Stomach (tissue), 9 donors: ENCODE results near the gene CRB2. TPM values are rescaled to one million over a fixed set of nuclear protein-coding genes. Genes with fewer than 3 reads are reported as not detected.

Source experiments
- DNase-seq, 2 donors: peaks; one replicate each; pipeline versions ENCODE4 v3.0.0 to v3.0.0-alpha.2; 2013 to 2019
- H3K27ac ChIP-seq, 5 donors: fragments of 200-600 bp in 4 of 5; sonication (generic) in 4 of 5; one replicate each; pipeline ENCODE4 v1.5.1; 2013 to 2019; ENCODE audit warnings: mild to moderate bottlenecking in 1 of 5, moderate library complexity in 1 of 5
- H3K27me3 ChIP-seq, 3 donors: fragments of 200-600 bp; sonication (generic); one replicate each; pipeline ENCODE4 v1.5.1; 2017 to 2019; ENCODE audit warnings: mixed run types in 1 of 3
- H3K36me3 ChIP-seq, 4 donors: fragments of 200-600 bp; sonication (generic); 1 replicate in 3 of 4; 2 replicates in 1 of 4; pipeline ENCODE4 v1.5.1; 2016 to 2019
- H3K4me1 ChIP-seq, 4 donors: fragments of 200-600 bp; sonication (generic); one replicate each; pipeline ENCODE4 v1.5.1; 2016 to 2019
- H3K4me3 ChIP-seq, 4 donors: fragments of 200-600 bp; sonication (generic) in 3 of 4; one replicate each; pipeline ENCODE4 v1.5.1; 2016 to 2019; ENCODE audit warnings: mild to moderate bottlenecking in 1 of 4
- H3K9me3 ChIP-seq, 4 donors: fragments of 200-600 bp; sonication (generic); one replicate each; pipeline ENCODE4 v1.5.1; 2016 to 2019
- CTCF ChIP-seq, 7 experiments: fragments of 450-650 bp in 4 of 7; fragments of 200-600 bp in 3 of 7; sonication (generic) in 3 of 7; IDR thresholded peaks; one replicate each; pipeline ENCODE4 v1.5.1; 2016 to 2019; ENCODE audit warnings: antibody characterized with exemption in 7 of 7, control low read depth in 2 of 7, mild to moderate bottlenecking in 1 of 7
- EP300 ChIP-seq: sonication (generic); formaldehyde crosslinking; IDR thresholded peaks from one replicate; pipeline ENCODE4 v1.6.1; 2017; ENCODE audit warnings: antibody characterized with exemption
- POLR2A ChIP-seq, 4 donors: fragments of 450-650 bp; IDR thresholded peaks; one replicate each; pipeline ENCODE4 v1.6.1; 2016; ENCODE audit warnings: antibody characterized with exemption in 4 of 4, control low read depth in 2 of 4, mild to moderate bottlenecking in 1 of 4, moderate library complexity in 1 of 4
- POLR2AphosphoS5 ChIP-seq, 3 donors: sonication (generic); formaldehyde crosslinking; IDR thresholded peaks; one replicate each; pipeline ENCODE4 v1.6.1; 2016; ENCODE audit warnings: antibody characterized with exemption in 3 of 3
- WGBS, 5 donors: extraction: QIAGEN DNeasy Blood & Tissue Kit in 3 of 5; methylation state at CpG; one replicate each; pipeline versions ENCODE4 v1.1.5 to v1.1.7; 2013 to 2018; 5-methylcytosine and 5-hydroxymethylcytosine counted together
- intact Hi-C: fragments of 100-400 bp; cut with DNase I; formaldehyde crosslinking; loops from one replicate; pipeline ENCODE4 v1.15.1; 2023; ENCODE audit warnings: low total_unique reads
- polyA plus RNA-seq, 3 donors: library from polyadenylated mRNA; stranded (reverse); fragments of 200-250 nt; gene quantifications; one replicate each; pipeline ENCODE4 v1.2.3, GENCODE V29; 2013
- total RNA-seq, 5 donors: library from RNA; depleted of rRNA; stranded (reverse); fragments of >200 nt; gene quantifications; one replicate each; pipeline versions ENCODE4 v1.1.0 to v1.2.3, GENCODE V29; 2014 to 2016
- donor health status: healthy with polysubstance abuse.
- donor health status: Bipolar disorder and iron deficiency.
- donor health status: healthy.

Gene CRB2
- total and polyA plus RNA-seq, 8 donors: 0.03 to 4.3 (median 0.19) TPM; not detected in 4

DNA sequence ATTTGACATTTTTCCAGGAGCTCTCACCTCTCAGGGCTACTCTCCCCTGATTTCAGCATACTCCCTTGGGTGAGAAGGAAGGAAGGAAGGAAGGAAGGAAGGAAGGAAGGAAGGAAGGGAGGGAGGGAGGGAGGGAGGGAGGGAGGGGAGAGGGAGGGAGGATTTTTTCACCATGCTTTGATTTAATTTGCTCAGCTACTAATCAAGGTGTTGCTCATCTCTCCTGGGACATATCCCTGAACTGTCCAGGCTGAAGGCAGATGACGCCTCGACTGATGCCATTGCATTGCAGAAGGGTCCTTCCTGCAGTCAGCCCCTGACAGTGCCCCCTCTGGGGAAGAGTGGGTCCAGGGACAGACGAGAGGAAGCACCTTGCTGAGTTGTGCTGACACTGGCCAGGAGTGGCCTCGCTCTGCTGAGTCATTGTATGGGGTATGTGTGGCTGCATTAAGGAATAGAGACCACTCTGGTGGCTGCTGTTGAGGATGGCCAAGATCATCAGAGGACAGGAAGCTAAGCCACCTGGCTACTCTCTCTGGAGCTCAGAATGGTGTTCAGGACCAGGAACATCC is 43.6 kb upstream of the CRB2 start:
- H3K36me3 ChIP-seq: no peaks in the 10 kb centered on the region
- no peaks in the 10 kb centered on the region for H3K4me1 ChIP-seq
- H3K4me3 ChIP-seq: no peak overlapping the region
- no peak for DNase-seq
- TF ChIP-seq POLR2A (IDR thresholded peaks at IDR 0.05) (no peak), POLR2AphosphoS5 (IDR thresholded peaks at IDR 0.05) (no peak), EP300 (no peak), CTCF (IDR thresholded peaks at IDR 0.05) (no peak)
- intact Hi-C loops: no loop called here
- WGBS, 5 donors: 59 to 88% (median 74%) methylated on average over 4 of the region's 4 CpGs
- H3K27me3 ChIP-seq: no peaks in the 10 kb centered on the region
- H3K9me3 ChIP-seq: no peaks in the 10 kb centered on the region
- no peak overlapping the region for H3K27ac ChIP-seq

DNA sequence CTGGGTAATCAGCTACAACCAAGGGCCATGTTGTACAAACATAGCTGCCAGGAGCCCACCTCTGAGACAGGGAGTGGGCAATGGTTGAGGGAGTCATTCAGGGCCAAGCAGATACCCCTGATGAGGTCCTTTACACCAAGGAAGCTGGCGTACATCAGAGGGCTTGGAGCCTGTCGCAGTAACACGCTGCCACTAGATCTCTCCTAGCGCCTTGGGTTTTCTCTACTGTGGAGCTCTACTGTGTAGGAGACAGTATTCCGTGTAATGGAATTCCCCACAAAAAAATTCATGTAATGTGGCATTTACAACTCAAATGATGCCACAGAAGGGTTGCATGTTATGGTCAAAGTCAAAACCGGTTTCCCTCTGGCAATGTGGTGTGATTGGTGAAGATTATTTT is 41.4 kb upstream of the CRB2 start:
- H3K4me1 ChIP-seq: peaks cover 0 to 20% (median 13%) of the 10 kb centered on the region in 4 donors
- no peak overlapping the region for H3K4me3 ChIP-seq
- no peaks in the 10 kb centered on the region for H3K27me3 ChIP-seq
- H3K36me3 ChIP-seq: no peaks in the 10 kb centered on the region
- TF ChIP-seq EP300 (no peak), POLR2A (IDR thresholded peaks at IDR 0.05) (no peak), CTCF (IDR thresholded peaks at IDR 0.05) (no peak), POLR2AphosphoS5 (IDR thresholded peaks at IDR 0.05) (no peak)
- no peak for DNase-seq
- H3K27ac ChIP-seq: no peak overlapping the region
- intact Hi-C loops: no loop called here
- 89 to 99% (median 96%) methylated on average over 6 of the region's 6 CpGs for WGBS, 5 donors
- H3K9me3 ChIP-seq: no peaks in the 10 kb centered on the region

DNA sequence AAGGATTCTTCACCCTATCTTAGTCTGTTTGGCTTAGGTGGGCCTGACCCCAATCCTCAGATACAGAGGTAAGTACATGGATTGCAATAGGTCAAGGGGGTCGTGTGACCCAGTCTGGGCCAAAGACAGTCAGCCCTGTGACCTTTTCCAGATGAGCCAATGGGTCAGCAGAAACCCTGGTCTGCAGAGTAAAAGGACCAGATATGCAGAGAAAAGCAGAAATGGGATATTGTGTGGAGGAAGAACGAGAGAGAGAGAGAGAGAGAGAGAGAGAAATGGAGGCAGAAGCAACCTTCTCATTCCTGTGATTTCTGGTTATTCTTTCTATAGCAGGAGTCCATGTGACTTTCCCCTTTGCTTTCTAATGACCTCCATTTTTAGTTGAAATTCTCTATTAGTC is 40.4 kb upstream of the CRB2 start:
- WGBS, 5 donors: 79 to 88% (median 83%) methylated on average over 2 of the region's 2 CpGs
- TF ChIP-seq CTCF (IDR thresholded peaks at IDR 0.05): no peak
- TF ChIP-seq POLR2AphosphoS5 (IDR thresholded peaks at IDR 0.05): no peak
- TF ChIP-seq EP300: no peak
- no peak for TF ChIP-seq POLR2A (IDR thresholded peaks at IDR 0.05)
- intact Hi-C loops: no loop called here
- no peak for DNase-seq
- Histone ChIP-seq H3K27ac (no peak overlapping the region), H3K27me3 (no peaks in the 10 kb centered on the region), H3K4me3 (no peak overlapping the region), H3K4me1 (peaks cover 0 to 24% (median 14%) of the 10 kb centered on the region in 4 donors), H3K9me3 (no peaks in the 10 kb centered on the region), H3K36me3 (no peaks in the 10 kb centered on the region)

- intact Hi-C loops: no loop called here
- Histone ChIP-seq H3K27me3 (no peaks in the 10 kb centered on the region), H3K4me1 (peaks cover 0 to 24% (median 14%) of the 10 kb centered on the region in 4 donors), H3K9me3 (no peaks in the 10 kb centered on the region), H3K4me3 (no peak overlapping the region), H3K36me3 (no peaks in the 10 kb centered on the region), H3K27ac (no peak overlapping the region)
- no peak for DNase-seq
- no peak for TF ChIP-seq CTCF (IDR thresholded peaks at IDR 0.05)
- no peak for TF ChIP-seq POLR2A (IDR thresholded peaks at IDR 0.05)
- no peak for TF ChIP-seq POLR2AphosphoS5 (IDR thresholded peaks at IDR 0.05)
- TF ChIP-seq EP300: no peak
- 67 to 78% (median 73%) methylated on average over 7 of the region's 7 CpGs for WGBS, 5 donors
These were observed 39.8 kb upstream of the CRB2 start for GRCh38 chr9:123316053-123316718.
